Panc1 (cell line): ENCODE measurements around the gene GRAMD4. TPM values are rescaled to one million over a fixed set of nuclear protein-coding genes. Genes with fewer than 3 reads are reported as not detected.

Experiments used
- ATAC-seq: fragments of 200-7000 bp; cut with Tn5 transposase; 2 replicates; pipeline ENCODE4 v1.9.1; 2020; ENCODE audit warnings: mild to moderate bottlenecking, moderate library complexity
- BruUV-seq: library from RNA; stranded (reverse); fragments of 400-500 nt; replicated peaks from 2 replicates; lab custom pipeline; 2021; lab: Mats Ljungman, UMichigan
- CTCF ChIA-PET: fragments of 300-600 bp; sonication (Branson Sonifier 250); formaldehyde crosslinking; loops from one replicate; lab custom pipeline; 2022; ENCODE audit warnings: antibody characterized with exemption; lab: Charles Lee
- POLR2A ChIA-PET: fragments of 300-600 bp; sonication (Branson Sonifier 250); formaldehyde crosslinking; loops from one replicate; lab custom pipeline; 2022; ENCODE audit warnings: antibody characterized with exemption; lab: Charles Lee
- DNase-seq: peaks from one replicate; pipeline ENCODE4 v3.0.0-alpha.2; 2010; ENCODE audit warnings: low read depth, low spot score
- H3K27ac ChIP-seq: 2 replicates; pipeline ENCODE4 v1.5.1; 2011; ENCODE audit warnings: mild to moderate bottlenecking, low read length, inconsistent platforms
- H3K27me3 ChIP-seq: fragments of 200-500 bp; sonication (Bioruptor generic); 2 replicates; pipeline ENCODE4 v1.6.0; 2014; ENCODE audit warnings: low read length, inconsistent platforms; ENCODE audit not compliant: control insufficient read depth, insufficient read depth
- H3K36me3 ChIP-seq: fragments of 200-500 bp; sonication (Bioruptor generic); 2 replicates; pipeline ENCODE4 v1.5.1; 2014; ENCODE audit warnings: inconsistent platforms, mild to moderate bottlenecking, low read length, moderate library complexity; ENCODE audit not compliant: control insufficient read depth, insufficient read depth
- H3K4me1 ChIP-seq: 2 replicates; pipeline ENCODE4 v1.5.1; 2011; ENCODE audit warnings: inconsistent platforms, mild to moderate bottlenecking, low read length, moderate library complexity; ENCODE audit not compliant: control insufficient read depth, insufficient read depth
- H3K4me3 ChIP-seq, 2 experiments: 2 replicates each; pipeline ENCODE4 v1.5.1; 2011 to 2012; ENCODE audit warnings: low read depth in 2 of 2, low read length in 2 of 2, mild to moderate bottlenecking in 2 of 2, inconsistent platforms in 1 of 2, moderate library complexity in 1 of 2
- H3K9me3 ChIP-seq: fragments of 200-500 bp; sonication (Bioruptor generic); 2 replicates; pipeline ENCODE4 v1.5.1; 2014; ENCODE audit warnings: low read depth, mild to moderate bottlenecking, inconsistent platforms, low read length, moderate library complexity; ENCODE audit not compliant: control insufficient read depth, insufficient read depth
- CTCF ChIP-seq: fragments of 450-650 bp; IDR thresholded peaks from 2 replicates; pipeline ENCODE4 v1.5.1; 2017; ENCODE audit warnings: mild to moderate bottlenecking
- POLR2AphosphoS5 ChIP-seq: IDR thresholded peaks from 2 replicates; pipeline ENCODE4 v1.6.1; 2012; ENCODE audit warnings: mild to moderate bottlenecking, low read depth, low read length, moderate library complexity
- REST ChIP-seq, 2 experiments: IDR thresholded peaks; 2 replicates each; pipeline ENCODE4 v1.6.1; 2011 to 2012; ENCODE audit warnings: low read depth in 2 of 2, control low read depth in 1 of 2, low read length in 1 of 2, mild to moderate bottlenecking in 1 of 2, moderate library complexity in 1 of 2; ENCODE audit not compliant: insufficient read depth in 1 of 2
- SIN3A ChIP-seq: IDR thresholded peaks from 2 replicates; pipeline ENCODE4 v1.6.1; 2012; ENCODE audit warnings: low read depth, mild to moderate bottlenecking, low read length, moderate library complexity, borderline replicate concordance; ENCODE audit not compliant: insufficient read depth
- TCF7L2 ChIP-seq: IDR thresholded peaks from 2 replicates; pipeline ENCODE4 v1.6.1; 2011; ENCODE audit warnings: mild to moderate bottlenecking, low read depth, low read length, inconsistent platforms
- in situ Hi-C: cut with HindIII; loops from 2 replicates; pipeline ENCODE4 v1.10.0; 2016; ENCODE audit warnings: low sequenced_read_pairs, low pct_unique_long_range_greater_than_20kb
- intact Hi-C: fragments of 100-400 bp; cut with micrococcal nuclease; formaldehyde crosslinking; loops from one replicate; pipeline ENCODE4 v1.10.0; 2022; ENCODE audit not compliant: unreplicated experiment
- total RNA-seq: library from RNA; stranded (reverse); gene quantifications from one replicate; pipeline ENCODE4 v1.2.1, GENCODE V29; 2021; ENCODE audit not compliant: unreplicated experiment

Gene GRAMD4
- total RNA-seq, 1 experiment from 2014 or later: 30.8 TPM

- POLR2A ChIA-PET: no interaction called here
- H3K4me3 ChIP-seq: no peak overlapping the region
- no peaks in the 10 kb centered on the region for H3K36me3 ChIP-seq
- H3K4me1 ChIP-seq: no peaks in the 10 kb centered on the region
- DNase-seq (no peak), ATAC-seq (no peak)
- no peaks in the 10 kb centered on the region for H3K9me3 ChIP-seq
- intact Hi-C loops: no loop called here
- CTCF ChIA-PET: no interaction called here
- TF ChIP-seq TCF7L2 (no peak), CTCF (no peak), REST (IDR thresholded peaks at IDR 0.05; ENCODE audit: insufficient read depth in 1 of 2, low read depth in 2 of 2, low read length in 1 of 2) (no peak), POLR2AphosphoS5 (no peak), SIN3A (no peak)
- H3K27ac ChIP-seq: no peak overlapping the region
- H3K27me3 ChIP-seq: no peaks in the 10 kb centered on the region
- TSS peak; percentile 75 for BruUV-seq
- in situ Hi-C loops: no loop called here
Observed at GRCh38 chr22:46677323-46678002, 57.3 kb downstream of the GRAMD4 start.

- BruUV-seq: no TSS peak
- Histone ChIP-seq H3K4me1 (no peaks in the 10 kb centered on the region), H3K4me3 (no peak overlapping the region), H3K27me3 (no peaks in the 10 kb centered on the region), H3K9me3 (no peaks in the 10 kb centered on the region), H3K27ac (no peak overlapping the region), H3K36me3 (no peaks in the 10 kb centered on the region)
- intact Hi-C loops: no loop called here
- CTCF ChIA-PET: no interaction called here
- POLR2A ChIA-PET: no interaction called here
- ATAC-seq (no peak), DNase-seq (no peak)
- in situ Hi-C loops: no loop called here
- no peak for TF ChIP-seq CTCF
- no peak for TF ChIP-seq SIN3A
- TF ChIP-seq POLR2AphosphoS5: no peak
- no peak for TF ChIP-seq TCF7L2
- no peak for TF ChIP-seq REST (IDR thresholded peaks at IDR 0.05; ENCODE audit: insufficient read depth in 1 of 2, low read depth in 2 of 2, low read length in 1 of 2)
Observed at GRCh38 chr22:46678003-46678657, 57.9 kb downstream of the GRAMD4 start.
